Endothelial cell of umbilical vein (primary cell): ENCODE data around the gene CYP51A1.
"Not testable (repeated sequence)": the region's sequence is repeated elsewhere in the genome, so short reads cannot be mapped to it uniquely, and the experiment has no call there.

Experiments
- EZH2 ChIP-seq: IDR thresholded peaks from 2 replicates; pipeline ENCODE4 v1.6.1; 2012; ENCODE audit warnings: borderline replicate concordance, low read depth, mild to moderate bottlenecking, moderate library complexity, low read length, inconsistent platforms; ENCODE audit not compliant: severe bottlenecking
- TF ChIP-seq, protein P1 (sequence below), 2 donors: IDR thresholded peaks; 1 replicate in 1 of 2; 2 replicates in 1 of 2; pipeline ENCODE4 v1.5.1; 2011; ENCODE audit warnings: low read length in 2 of 2, mild to moderate bottlenecking in 2 of 2, moderate library complexity in 2 of 2, control low read depth in 1 of 2, inconsistent platforms in 1 of 2, low read depth in 1 of 2; ENCODE audit not compliant: insufficient read depth in 1 of 2; ENCODE audit errors: extremely low read depth in 1 of 2

DNA sequence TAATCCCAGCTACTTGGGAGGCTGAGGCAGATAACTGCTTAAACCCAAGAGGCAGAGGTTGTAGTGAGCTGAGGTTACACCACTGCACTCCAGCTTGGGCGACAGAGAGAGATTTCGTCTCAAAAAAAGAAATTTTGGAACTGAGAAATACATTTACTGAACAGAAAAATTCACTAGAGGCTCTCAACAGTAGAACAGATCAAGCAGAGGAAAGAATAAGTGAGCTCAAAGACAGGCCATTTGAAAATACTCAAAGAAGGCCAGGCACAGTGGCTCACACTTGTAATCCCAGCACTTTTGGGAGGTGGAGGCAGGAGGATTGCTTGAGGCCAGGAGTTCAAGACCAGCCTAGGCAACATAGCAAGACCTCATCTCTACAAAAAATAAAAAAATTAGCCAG is 35.3 kb upstream of the CYP51A1 start:
- TF ChIP-seq EZH2: not testable (repeated sequence)
- TF ChIP-seq, protein P1, sequence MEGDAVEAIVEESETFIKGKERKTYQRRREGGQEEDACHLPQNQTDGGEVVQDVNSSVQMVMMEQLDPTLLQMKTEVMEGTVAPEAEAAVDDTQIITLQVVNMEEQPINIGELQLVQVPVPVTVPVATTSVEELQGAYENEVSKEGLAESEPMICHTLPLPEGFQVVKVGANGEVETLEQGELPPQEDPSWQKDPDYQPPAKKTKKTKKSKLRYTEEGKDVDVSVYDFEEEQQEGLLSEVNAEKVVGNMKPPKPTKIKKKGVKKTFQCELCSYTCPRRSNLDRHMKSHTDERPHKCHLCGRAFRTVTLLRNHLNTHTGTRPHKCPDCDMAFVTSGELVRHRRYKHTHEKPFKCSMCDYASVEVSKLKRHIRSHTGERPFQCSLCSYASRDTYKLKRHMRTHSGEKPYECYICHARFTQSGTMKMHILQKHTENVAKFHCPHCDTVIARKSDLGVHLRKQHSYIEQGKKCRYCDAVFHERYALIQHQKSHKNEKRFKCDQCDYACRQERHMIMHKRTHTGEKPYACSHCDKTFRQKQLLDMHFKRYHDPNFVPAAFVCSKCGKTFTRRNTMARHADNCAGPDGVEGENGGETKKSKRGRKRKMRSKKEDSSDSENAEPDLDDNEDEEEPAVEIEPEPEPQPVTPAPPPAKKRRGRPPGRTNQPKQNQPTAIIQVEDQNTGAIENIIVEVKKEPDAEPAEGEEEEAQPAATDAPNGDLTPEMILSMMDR (IDR thresholded peaks at IDR 0.05; ENCODE audit: extremely low read depth in 1 of 2, insufficient read depth in 1 of 2, low read depth in 1 of 2, low read length in 2 of 2): not testable (repeated sequence)
